Mucosa of descending colon (tissue), 3 donors: ENCODE measurements around the gene PCSK2. TPM values are rescaled to one million over a fixed set of nuclear protein-coding genes. Genes with fewer than 3 reads are reported as not detected.

ENCODE experiments used
- ATAC-seq: fragments of 200-7000 bp; cut with Tn5 transposase; one replicate; pipeline ENCODE4 v1.9.1; 2020; ENCODE audit warnings: mild to moderate bottlenecking, moderate library complexity
- DNase-seq, 3 donors: peaks; one replicate each; pipeline ENCODE4 v3.0.0-alpha.2; 2020
- H3K36me3 ChIP-seq: fragments of 200-600 bp; one replicate; pipeline ENCODE4 v1.8.0; 2021; ENCODE audit warnings: low read depth, mild to moderate bottlenecking
- H3K4me1 ChIP-seq: fragments of 200-600 bp; one replicate; pipeline ENCODE4 v1.8.0; 2021; ENCODE audit warnings: low read depth, mild to moderate bottlenecking
- H3K4me3 ChIP-seq: fragments of 200-600 bp; one replicate; pipeline ENCODE4 v1.8.0; 2021; ENCODE audit warnings: mild to moderate bottlenecking
- H3K9me3 ChIP-seq: fragments of 200-600 bp; one replicate; pipeline ENCODE4 v1.8.0; 2021; ENCODE audit warnings: mild to moderate bottlenecking
- intact Hi-C, 2 donors: fragments of 100-400 bp; cut with DNase I in 1 of 2; cut with micrococcal nuclease in 1 of 2; formaldehyde crosslinking; loops; one replicate each; pipeline versions ENCODE4 v1.11.0 to v1.11.1; 2022; cut with DNase I, micrococcal nuclease
- total RNA-seq, 3 donors: library from RNA; stranded (reverse); fragmentation: NEBNext Ultra II Directional in 2 of 3; extraction: Animal tissue kit (Norgen Biotek cat#: 25700) in 2 of 3; gene quantifications; one replicate each; pipeline versions ENCODE4 v1.2.1 to v1.2.4, GENCODE V29; 2021 to 2023
- TF ChIP-seq, protein P1 (sequence below): fragments of 200-600 bp; IDR thresholded peaks from one replicate; pipeline ENCODE4 v1.8.0; 2022; ENCODE audit warnings: antibody characterized with exemption, mild to moderate bottlenecking
- donor health status: DM: no; HTN: no; CAD: no; lungs with moderate emphysema.
- donor health status: DM: no; HTN: no; CAD: no.
- donor health status: DM: no; HTN: yes; CAD: no.

Gene PCSK2
- total RNA-seq, 3 donors from 2014 or later = 0.48 to 5.6 (median 1.4) TPM

DNA sequence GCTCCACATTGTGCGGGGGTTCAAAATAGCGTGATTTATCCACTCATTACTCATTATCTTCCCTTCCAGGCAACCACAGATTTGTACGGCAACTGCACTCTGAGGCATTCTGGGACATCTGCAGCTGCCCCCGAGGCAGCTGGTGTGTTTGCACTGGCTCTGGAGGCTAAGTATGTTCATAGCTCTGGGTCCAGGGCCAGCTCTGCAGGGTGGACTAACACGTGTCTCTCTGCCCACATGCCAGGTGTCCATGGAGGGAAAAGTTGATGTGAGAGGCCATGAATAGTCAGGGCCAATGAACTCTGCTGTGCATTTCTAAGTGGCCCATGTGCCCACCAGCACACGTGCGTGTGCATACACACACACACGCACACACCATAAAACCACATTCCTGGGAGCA, 229.4 kb downstream of the PCSK2 start:
- Histone ChIP-seq H3K4me3 (no peak overlapping the region), H3K36me3 (no peaks in the 10 kb centered on the region), H3K9me3 (no peaks in the 10 kb centered on the region), H3K4me1 (no peaks in the 10 kb centered on the region)
- intact Hi-C loops = no loop called here
- TF ChIP-seq, protein P1, sequence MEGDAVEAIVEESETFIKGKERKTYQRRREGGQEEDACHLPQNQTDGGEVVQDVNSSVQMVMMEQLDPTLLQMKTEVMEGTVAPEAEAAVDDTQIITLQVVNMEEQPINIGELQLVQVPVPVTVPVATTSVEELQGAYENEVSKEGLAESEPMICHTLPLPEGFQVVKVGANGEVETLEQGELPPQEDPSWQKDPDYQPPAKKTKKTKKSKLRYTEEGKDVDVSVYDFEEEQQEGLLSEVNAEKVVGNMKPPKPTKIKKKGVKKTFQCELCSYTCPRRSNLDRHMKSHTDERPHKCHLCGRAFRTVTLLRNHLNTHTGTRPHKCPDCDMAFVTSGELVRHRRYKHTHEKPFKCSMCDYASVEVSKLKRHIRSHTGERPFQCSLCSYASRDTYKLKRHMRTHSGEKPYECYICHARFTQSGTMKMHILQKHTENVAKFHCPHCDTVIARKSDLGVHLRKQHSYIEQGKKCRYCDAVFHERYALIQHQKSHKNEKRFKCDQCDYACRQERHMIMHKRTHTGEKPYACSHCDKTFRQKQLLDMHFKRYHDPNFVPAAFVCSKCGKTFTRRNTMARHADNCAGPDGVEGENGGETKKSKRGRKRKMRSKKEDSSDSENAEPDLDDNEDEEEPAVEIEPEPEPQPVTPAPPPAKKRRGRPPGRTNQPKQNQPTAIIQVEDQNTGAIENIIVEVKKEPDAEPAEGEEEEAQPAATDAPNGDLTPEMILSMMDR = no peak
- ATAC-seq (no peak), DNase-seq (no peak)

- Histone ChIP-seq H3K4me1 (no peaks in the 10 kb centered on the region), H3K36me3 (no peaks in the 10 kb centered on the region), H3K4me3 (no peak overlapping the region), H3K9me3 (no peaks in the 10 kb centered on the region)
- intact Hi-C loops = no loop called here
- no peak for ATAC-seq
- no peak for DNase-seq
- TF ChIP-seq, protein P1 = no peak
Measured at GRCh38 chr20:17457079-17457478, 230.2 kb downstream of the PCSK2 start.

DNA sequence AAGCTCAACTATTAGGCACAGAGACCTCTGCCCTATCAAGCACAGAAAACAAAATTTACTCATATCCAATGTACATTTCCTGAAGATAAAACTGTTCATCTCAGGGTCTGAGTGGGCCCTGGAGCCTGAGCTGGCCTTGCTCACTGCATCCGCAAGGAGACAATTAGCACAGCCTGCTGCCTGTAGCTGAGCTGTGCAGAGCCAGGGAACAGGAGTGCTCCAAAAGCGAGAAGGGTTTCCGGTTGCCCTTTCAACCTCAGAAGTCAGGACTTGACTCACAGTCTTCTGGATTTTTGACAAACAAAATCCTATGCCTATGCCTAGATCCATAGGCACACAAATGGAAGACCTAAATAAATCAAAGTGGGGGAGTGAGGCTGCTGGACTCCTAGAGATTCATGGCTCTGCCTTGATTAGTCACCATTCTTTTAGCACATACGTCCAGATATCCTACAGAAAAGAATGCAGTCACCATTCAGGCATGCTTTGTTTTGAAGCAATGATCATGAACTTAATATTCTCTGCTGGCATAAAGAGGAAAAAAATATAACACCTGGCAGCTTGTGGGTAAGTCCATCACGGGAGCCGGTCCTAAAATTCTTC, 230.8 kb downstream of the PCSK2 start:
- no peak for ATAC-seq

GRCh38 chr20:17460119-17460518, 233.3 kb downstream of the PCSK2 start:
- intact Hi-C loops = no loop called here
- TF ChIP-seq, protein P1 = no peak
- Histone ChIP-seq H3K9me3 (no peaks in the 10 kb centered on the region), H3K4me1 (no peaks in the 10 kb centered on the region), H3K36me3 (no peaks in the 10 kb centered on the region), H3K4me3 (no peak overlapping the region)
- ATAC-seq (no peak), DNase-seq (no peak)

More for the DNA sequence above, 230.8 kb downstream of the PCSK2 start:
- intact Hi-C loops = no loop called here
- Histone ChIP-seq H3K9me3 (no peaks in the 10 kb centered on the region), H3K4me1 (no peaks in the 10 kb centered on the region), H3K4me3 (no peak overlapping the region), H3K36me3 (no peaks in the 10 kb centered on the region)
- no peak for DNase-seq
- TF ChIP-seq, protein P1 = no peak

DNA sequence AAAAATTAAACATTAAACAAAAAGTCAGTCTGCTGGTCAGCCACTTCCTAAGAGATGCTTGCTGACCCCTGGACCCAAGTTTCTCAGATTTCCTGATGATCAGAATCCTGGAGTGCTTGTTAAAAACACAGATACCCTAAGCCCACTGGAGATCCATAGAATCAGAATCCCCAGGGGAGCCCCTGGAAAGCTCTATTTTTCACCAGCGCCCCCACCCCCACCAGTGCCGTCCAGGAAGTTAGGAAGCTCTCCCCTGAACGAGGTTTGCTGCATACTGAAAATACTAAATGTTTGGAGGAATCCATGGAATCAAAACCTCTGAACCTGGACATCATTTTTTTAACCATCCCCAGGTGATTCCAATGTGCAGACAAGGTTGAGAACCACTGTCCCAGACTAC, 235.1 kb downstream of the PCSK2 start:
- intact Hi-C loops = no loop called here
- Histone ChIP-seq H3K4me1 (no peaks in the 10 kb centered on the region), H3K4me3 (no peak overlapping the region), H3K9me3 (no peaks in the 10 kb centered on the region), H3K36me3 (no peaks in the 10 kb centered on the region)
- DNase-seq (no peak), ATAC-seq (no peak)
- TF ChIP-seq, protein P1 = no peak

DNA sequence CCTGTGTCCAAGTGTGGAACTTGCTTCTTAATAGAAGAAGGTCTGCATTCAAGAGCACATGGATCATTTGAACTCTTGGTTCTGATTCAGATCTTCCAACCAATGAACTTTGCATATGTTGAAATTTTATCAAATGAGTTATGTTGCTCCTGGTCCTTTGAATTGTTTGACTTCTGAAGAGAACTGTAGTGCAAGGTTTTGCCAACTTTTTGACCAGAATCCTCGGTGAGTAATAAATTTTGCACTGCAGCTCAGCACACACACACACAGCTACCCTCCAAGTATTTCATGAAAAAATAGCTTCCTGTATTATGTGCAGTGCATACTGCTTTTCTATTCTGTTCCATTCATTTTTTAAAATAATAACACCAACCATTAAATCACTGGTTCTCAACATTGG, 236.9 kb downstream of the PCSK2 start:
- intact Hi-C loops = no loop called here
- H3K9me3 ChIP-seq = no peaks in the 10 kb centered on the region
- ATAC-seq (no peak), DNase-seq (no peak)
- H3K36me3 ChIP-seq = no peaks in the 10 kb centered on the region
- H3K4me1 ChIP-seq = no peaks in the 10 kb centered on the region
- TF ChIP-seq, protein P1 = no peak
- H3K4me3 ChIP-seq = no peak overlapping the region
